Measurements from ENCODE around the gene OLFML2B.

OLFML2B gene

GRCh38 chr1:162003830-162004215, 19.8 kb downstream of the OLFML2B start:
- no peak for DNase-seq

GRCh38 chr1:162003061-162003829, 20.4 kb downstream of the OLFML2B start:
- no peak for DNase-seq

- no peak for DNase-seq
Observed at GRCh38 chr1:162000053-162000420, 23.6 kb downstream of the OLFML2B start.

GRCh38 chr1:161999301-162000052, 24.2 kb downstream of the OLFML2B start:
- DNase-seq: no peak

- no peak for DNase-seq
Observed at GRCh38 chr1:161998811-161999210, 24.9 kb downstream of the OLFML2B start.

GRCh38 chr1:161997152-161997551, 26.5 kb downstream of the OLFML2B start:
- DNase-seq: no peak

GRCh38 chr1:161994175-161994668, 29.4 kb downstream of the OLFML2B start:
- no peak for DNase-seq

GRCh38 chr1:161993576-161993975, 30.1 kb downstream of the OLFML2B start:
- DNase-seq: no peak

- no peak for DNase-seq
Observed at GRCh38 chr1:161989786-161990185, 33.9 kb downstream of the OLFML2B start.

GRCh38 chr1:161989108-161989507, 34.6 kb downstream of the OLFML2B start:
- no peak for DNase-seq

GRCh38 chr1:161988413-161988812, 35.3 kb downstream of the OLFML2B start:
- DNase-seq: no peak

- DNase-seq: no peak
Observed at GRCh38 chr1:161987872-161988271, 35.8 kb downstream of the OLFML2B start.

- DNase-seq: no peak
Observed at GRCh38 chr1:161987303-161987702, 36.4 kb downstream of the OLFML2B start.

- no peak for DNase-seq
Observed at GRCh38 chr1:161986328-161986727, 37.3 kb downstream of the OLFML2B start.

- no peak for DNase-seq
Observed at GRCh38 chr1:161985301-161985822, 38.3 kb downstream of the OLFML2B start.

GRCh38 chr1:161983725-161984124, 39.9 kb downstream of the OLFML2B start:
- no peak for DNase-seq

- no peak for DNase-seq
Observed at GRCh38 chr1:161982917-161983316, 40.8 kb downstream of the OLFML2B start.

- no peak for DNase-seq
Observed at GRCh38 chr1:161982507-161982895, 41.2 kb downstream of the OLFML2B start.

- DNase-seq: no peak
Observed at GRCh38 chr1:161981735-161982506, 41.7 kb downstream of the OLFML2B start.

GRCh38 chr1:161981126-161981525, 42.5 kb downstream of the OLFML2B start:
- DNase-seq: no peak

- DNase-seq: no peak
Observed at GRCh38 chr1:161978011-161978790, 45.5 kb downstream of the OLFML2B start.
